Stimulated activated CD8-positive, alpha-beta memory T cell treated with anti-CD3 and anti-CD28 coated beads, Interleukin-4, amount 100 ng/mL, for 1 hour (primary cell): ENCODE results near the gene CYP4A22.
A peak's percentile ranks its signal among the peaks of the same experiment; 100 is the strongest.
"Not testable (repeated sequence)": the region's sequence is repeated elsewhere in the genome, so short reads cannot be mapped to it uniquely, and the experiment has no call there.

Source experiments
- DNase-seq, 2 donors: peaks; one replicate each; pipeline ENCODE4 v3.0.0-alpha.2; 2020; ENCODE audit warnings: low read depth in 2 of 2, low spot score in 1 of 2

Gene CYP4A22

DNA sequence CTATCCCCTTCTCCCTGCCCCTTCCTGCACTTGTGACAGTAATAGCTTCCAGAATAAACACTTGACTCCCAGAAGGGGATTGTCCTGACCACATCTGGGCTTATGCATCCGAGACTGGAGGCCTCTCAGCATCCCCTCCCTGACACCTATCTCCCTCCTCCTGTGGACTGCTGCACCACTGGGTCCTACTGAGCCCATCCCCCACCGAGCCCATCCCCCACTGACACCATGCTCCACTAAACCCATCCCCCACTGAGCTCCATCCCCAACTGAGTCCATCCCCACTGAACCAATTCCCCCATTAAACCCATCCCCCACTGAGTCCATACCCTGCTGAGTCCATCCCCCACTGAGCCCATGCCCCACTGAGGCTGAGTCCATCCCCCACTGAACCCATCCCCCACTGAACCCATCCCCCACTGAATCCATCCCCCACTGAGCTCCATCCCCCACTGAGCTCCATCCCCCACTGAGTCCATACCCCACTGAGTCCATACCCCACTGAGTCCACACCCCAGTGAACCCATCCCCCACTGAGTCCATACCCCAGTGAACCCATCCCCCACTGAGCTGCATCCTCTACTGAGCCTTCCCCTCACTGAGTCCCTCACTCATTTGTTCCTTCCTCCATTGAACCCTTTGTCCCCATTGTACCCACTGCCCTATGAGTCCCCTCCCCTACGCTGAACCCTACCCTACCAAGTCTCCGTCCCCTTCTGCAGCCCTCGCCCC, 47.0 kb downstream of the CYP4A22 start:
- DNase-seq, result no peak

DNA sequence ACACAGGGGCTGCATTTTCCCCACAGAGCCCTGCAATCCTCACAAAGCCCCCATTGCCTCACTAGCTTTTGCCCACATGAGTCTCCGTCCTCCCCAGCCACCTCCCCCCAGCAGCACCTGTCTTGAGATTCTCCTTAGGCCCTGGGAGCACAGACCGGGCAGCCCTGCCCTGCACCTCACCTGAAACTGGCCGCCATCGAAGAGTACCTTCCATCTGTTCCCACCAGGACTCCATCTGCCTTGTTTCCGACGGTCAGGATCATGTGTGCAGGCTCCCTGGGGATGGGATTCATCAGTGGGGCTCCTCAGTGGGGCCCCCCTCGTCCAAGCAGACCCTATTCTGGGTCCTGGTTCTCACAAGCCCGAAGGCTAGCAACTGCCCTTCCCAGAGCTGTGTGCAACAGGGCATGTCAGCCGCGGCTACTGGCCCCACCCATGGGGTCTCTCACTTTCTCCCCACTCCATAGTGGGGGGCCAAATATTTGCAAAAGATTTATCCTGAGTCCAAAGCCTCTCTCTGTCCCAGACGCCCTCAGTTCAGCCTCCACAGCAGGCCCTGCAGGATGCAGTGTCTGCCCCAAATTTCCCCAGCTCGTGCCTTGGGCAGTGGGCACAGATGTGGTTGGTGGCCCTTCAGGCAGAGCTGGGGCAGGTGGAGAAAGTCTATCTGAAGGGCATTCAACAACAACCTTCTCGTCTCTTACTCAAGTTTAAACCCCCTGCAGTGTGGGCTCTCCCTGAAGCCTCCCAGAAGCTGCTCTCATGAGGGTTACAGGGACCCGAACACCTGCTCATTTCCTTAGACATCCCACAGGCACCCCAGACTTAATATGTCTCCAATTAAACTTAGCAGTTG, 47.8 kb downstream of the CYP4A22 start:
- DNase-seq, result no peak

DNA sequence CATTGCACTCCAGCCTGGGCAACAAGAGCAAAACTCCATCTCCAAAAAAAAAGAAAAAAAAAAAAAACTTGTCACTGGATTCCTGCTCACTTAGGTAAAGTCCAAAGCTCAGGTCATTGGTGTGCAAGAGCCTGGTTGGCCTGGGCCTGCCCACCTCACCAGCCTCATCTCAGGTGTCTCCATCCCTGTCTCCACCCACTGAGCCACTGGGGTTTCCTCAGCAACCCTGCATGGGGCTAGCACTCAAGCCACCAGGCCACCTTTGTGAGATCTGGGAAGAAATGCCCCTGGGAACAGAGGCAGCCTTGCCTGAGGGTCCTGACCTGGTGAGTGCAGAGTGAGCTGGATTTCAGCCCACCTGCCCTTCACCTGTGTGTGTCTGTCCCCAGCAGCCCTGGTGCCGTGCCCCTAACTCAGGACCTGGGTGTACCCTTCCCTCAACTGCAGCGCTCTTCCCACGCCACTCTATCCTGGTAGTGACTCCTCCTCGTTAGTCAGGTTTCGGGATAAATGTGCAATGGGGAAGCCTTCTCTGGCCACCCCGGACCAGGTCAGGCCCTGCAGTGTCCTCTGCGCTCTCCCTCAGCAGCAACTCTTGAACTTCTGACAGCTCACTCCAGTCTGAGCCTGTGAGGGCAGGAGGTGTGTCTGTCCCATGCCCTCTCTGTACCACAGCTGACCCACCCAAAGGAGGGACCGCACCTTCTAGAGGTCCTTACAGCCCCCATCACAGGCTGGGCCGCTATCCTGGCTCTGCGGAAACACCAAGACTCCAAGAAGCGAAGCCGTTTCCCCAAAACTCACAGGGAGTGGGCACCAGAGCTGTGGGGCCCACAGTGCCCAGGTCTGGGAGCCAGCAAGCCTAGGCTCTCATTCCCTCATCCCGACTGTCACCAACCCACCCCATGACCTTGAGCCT, 49.3 kb downstream of the CYP4A22 start:
- no peak for DNase-seq

DNA sequence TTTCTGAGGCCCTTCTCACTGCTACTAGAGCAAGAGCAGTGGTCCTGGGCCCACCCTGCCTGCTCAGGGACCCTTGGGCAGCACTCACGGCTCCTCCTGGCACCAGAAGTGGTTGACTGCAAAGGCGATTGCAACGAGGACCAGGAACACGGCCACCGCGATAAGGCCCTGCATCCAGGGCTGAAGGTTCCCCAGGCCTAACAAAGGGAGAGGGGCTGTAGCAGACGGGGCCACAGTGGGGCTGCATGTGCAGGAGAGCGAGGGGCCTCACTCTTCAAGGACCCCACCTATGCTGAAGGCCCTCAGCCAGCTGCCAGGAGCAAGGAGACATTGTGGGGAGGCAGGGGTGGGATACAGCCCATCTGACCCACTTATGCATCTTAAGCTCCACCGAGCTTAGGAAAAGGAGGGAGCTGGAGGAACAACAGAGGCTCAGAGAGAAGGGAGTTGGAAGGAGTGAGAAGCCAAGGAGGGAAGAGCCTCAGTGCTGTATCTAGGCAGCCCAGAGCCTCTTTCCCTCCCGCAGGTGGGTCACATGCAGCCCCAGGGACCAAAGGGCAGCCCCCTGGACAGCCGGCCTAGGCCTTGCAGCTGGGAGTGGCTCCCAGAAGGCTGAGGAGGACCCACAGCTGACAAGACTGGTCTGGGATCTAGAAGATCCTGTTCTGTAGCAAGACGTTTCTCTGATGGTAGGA, 50.1 kb downstream of the CYP4A22 start:
- DNase-seq, result no peak

DNA sequence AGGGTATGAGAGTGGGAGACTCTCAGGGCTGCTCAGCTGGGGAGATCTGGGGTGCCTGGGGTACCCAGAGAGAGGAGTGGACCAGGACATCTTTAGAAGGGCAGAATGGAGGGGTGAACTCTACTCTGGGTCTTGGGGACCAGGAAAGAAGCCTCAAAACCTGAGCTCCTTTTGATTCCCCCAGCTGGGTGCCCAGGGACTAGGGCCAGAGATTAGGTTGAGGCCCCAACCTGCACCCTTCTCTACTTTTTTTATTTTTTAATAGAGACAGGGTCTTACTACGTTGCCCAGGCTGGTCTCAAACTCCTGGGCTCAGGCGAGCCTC, 50.6 kb downstream of the CYP4A22 start:
- no peak for DNase-seq

DNA sequence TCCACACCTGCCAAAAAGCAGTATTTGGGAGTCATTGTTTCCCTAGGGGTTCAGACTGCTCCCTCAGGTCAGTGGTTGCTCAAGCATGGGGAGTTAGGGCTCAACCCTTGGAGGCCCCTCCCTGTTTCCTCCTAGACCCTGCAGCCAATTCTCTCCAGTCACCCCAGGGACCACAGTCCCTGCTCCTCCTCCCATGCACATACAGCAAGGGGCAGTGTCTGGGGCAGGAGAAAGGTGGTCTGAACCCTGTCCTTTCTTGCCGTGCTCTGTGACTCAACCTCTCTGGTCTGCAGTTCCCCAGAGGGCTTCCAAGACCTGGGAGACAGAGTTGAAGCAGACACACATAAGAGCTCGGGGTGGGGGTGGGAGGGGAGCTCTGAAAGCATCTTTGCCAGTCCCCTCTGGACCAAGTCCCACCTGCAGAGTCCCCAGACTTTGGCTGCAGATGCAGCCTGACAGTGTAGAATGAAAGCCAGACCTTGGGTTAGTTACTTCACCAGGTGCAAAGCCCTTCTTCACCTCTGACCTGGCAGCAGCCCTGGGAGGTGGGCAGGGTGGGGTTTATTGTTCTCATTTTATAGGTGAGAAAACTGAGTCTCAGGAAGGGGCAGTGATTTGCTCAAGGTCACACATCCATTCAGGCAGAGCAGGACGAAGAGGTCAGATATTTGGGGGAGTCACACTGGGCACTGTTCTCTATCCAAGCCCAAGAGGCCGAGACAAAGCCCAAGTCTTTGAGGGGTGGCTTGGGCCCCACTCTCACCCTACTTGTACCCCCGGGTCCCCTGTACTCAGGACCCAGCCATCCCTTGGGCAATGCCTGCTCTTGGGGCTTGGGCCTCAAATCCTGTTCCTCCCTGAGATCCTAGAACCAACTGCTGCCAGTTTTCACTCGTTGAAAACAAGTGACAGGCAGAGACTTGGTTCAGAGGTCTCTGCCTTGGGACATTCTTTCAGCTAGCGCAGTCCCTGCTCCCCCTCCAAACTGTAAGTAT, 51.8 kb downstream of the CYP4A22 start:
- no peak for DNase-seq

DNA sequence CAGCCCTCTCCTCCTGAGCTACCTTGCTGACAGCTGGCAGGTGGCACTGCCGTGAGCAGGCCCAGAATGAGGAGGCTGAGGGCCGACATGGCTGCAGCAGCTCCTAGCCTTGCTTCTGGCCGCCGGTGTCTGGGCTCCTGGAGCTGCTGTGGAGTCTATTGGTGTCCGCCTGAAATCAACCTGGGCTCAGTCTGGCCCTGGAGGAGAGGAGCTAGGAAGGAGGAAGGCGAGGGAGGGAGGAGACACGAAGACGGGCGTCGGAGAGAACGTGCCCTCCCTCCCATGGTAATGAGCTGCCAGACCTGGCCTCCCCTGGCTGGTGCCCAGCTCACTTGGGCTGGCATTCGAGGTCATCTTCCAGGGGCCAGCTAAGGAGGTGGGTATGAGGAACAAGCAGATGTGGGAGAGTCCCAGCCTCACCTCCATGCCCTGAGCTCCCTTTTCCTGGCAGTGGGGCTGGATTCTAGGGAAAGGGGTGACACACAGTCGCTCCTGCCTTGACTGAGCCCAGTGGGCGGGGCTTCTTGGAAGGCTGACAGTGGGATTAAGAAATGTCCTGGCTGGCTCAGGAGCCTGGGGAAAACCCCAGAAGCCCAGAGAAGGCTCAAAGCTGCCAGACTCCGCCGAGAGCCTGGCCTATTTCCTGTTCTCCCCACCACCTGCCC, 52.7 kb downstream of the CYP4A22 start, which contains the start of gene PDZK1IP1:
Gene PDZK1IP1 (minus strand): TSS at position 193 of the 665 bp plus-strand sequence. CDS start 104 bp downstream, at position 89.
- no peak for DNase-seq

DNA sequence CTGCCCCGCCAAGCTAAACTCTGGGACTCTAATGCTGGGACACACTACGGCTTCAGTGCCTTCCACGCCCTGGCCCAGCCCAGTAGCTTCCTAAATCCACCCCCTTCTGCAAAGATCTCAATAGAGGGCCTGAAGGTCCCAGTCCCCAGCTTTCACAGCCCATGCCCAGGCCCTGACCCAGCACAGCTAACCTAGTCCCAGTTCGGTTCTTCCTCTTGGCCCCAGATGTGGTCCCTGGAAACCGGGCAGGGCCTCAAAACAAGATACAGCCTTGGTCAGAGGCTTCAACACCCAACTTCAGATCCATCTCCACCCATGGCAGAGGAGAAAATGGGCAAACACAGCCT, 53.2 kb downstream of the CYP4A22 start:
- DNase-seq, result no peak

DNA sequence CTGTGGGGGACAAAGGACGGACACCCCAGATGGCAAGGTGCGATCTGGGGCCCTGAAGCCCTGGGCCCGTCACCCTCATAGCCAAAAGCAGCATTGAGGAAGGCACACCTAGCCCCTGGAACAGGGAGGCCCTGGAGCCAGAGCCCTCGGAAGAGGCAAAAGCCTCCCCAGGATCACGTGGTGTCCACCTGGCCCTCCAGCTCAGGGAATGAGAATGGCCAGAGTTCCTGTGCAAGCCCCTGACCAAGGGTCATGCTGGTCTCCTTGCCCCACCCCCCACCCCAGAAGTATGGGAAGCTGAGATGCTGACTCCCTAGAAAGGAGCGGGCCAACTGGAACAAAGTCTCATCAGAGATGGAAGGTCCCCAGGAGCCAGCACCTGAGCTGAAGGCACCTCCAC, 53.6 kb downstream of the CYP4A22 start:
- no peak for DNase-seq

DNA sequence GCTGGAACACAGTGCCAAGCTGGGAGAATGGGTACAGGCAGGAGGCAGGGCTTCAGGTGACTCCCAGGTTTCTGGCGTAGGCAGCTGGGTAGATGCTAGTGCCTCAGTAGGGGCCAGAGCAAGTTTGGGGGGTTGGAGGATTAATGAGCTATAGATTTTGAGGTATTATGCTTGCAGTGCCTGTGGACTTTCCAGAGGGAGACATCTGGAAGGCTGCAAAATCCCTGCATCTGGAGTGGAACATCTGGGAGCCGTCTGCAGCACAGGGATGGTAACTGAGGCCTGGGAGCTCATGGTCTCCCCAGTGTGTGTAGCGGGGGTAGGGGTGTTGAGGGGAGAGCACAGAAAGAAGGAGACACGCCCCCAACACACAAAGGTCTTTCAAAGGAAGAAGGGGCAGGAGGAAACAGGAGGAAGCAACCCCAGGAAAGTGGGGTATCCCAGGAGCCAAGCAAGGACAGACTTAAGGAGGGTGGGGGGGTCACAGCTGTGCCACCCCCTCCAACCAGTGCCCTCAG, 54.8 kb downstream of the CYP4A22 start:
- DNase-seq, result no peak

DNA sequence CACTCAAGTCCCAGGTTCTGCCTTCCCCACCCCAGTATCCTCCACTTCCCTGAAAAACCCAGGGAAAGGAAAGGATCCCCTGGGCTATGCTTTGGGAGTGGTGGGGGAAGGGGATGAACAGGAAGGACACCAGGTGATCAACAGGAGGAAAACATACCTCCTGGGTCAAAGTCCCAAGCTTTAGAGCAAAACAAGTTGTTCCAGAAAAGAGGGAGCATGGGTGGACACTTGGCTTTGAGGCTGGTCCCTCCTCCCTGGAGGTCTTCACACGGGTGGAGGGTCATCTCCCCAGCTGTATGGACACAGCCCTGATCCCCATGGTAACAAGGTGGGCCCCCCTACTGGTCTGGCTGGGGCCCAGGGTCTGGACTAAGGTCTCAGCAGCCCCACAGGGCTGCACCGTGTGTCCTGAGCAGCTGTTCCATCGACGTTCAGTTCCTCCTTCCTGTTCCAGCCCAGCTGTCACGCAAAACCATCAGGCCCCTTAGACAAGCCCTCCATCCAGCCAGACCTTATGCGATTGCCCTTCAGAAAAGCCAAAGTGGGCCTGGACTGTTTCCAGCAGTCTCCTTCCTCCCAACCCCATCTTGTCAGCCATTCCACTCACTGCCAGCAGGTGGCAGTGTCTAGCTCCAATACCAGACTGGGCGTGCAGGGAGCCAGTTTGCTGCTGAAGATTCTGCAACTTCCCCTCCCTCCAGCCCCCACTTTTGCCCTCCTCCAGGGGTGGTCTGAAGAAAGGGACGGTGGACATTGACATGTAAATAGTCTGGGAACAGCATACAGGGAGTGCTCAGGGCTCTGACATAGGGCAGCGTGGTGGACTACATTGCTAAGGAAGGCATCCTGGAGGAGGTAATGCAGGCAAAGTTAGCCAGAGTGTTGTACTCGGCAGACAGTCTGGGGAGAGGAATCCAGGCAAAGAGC, 55.5 kb downstream of the CYP4A22 start:
- peak; percentile 29 to 39 for DNase-seq

DNA sequence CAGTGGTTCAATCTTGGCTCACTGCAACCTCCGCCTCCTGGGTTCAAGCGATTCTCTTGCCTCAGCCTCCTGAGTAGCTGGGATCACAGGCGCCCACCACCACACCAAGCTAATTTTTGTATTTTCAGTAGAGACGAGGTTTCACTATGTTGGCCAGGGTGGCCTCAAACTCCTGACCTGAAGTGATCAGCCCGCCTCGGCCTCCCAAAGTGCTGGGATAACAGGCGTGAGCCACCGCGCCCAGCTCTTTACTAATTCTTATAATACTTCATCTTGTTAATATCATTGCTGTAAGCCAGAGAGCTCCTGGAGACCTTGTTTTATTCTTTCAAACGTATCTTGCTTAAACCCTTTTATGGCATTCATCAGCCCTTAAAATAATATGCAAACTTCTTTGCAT, 56.3 kb downstream of the CYP4A22 start:
- DNase-seq, result not testable (repeated sequence)

DNA sequence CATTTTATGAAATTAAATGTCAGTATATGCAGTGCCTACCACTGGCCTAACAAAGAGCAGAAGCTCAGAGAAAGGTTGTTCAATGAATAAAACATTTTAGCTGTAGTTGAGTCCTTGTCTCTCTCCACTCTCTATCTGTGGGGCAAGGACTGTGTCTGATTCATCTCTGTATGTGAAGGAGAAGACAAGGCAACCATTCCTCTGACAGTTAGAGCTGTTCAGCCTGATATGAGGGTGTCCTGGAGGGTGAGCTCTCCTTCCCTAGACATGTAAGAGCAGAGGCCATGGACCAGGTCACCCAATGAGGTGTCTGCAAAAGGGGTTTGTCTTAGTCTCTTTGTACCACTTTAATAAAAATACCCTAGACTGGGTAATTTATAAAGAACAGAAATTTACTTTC, 57.1 kb downstream of the CYP4A22 start:
- no peak for DNase-seq

DNA sequence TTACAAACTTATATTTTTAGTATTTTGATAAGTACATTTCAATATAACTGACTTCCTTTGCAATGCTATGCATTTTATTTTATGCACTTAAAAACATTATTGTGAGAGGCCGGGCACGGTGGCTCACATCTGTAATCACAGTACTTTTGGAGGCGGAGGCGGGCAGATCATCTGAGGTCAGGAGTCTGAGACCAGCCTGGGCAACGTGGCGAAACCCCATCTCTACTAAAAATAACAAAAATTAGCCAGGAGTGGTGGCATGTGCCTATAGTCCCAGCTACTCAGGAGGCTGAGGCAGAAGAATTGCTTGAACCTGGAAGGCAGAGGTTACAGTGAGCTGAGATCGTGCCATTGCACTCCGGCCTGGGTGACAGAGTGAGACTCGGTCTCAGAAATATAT, 58.7 kb downstream of the CYP4A22 start:
- not testable (repeated sequence) for DNase-seq

DNA sequence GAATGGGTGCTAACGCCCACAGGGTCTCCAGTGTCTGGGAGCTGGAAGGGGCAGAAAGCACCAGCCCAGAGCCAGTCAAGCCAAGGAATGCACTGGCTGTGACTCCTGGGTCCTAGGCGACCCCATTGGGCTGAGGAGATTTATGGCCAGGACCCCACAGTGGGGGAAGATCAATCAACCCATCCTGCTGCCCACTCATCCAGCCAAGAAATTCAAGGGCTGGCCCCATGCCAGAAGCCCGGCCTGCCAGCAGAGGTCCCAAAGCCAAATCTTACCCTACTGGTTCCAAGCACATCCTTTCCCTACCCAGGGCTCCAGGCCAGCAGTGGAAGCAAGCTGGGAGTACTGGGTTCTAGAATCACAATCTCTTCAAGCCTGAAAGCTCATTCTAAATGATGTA, 59.4 kb downstream of the CYP4A22 start:
- DNase-seq, result no peak

DNA sequence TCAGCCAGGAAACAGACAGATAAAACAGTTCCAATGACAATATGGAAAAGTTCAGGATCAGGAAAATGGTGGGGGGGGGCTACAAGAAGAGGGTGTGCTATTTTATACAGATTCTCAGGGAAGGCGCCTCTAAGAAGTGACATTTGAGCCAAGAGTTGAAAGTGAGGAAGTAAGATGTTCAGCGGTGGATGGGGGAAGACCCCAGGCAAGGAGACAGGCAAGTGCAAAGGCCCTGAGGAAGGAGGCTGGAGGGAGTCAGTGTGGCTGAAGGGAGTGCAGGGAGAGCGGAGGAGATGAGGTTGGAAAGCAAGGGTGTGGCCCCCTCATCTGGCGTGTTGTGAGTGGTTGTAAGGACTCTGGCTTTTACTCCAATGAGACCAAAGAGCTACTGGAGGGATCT, 61.0 kb downstream of the CYP4A22 start:
- DNase-seq, result no peak
